DOHH2 (cell line): ENCODE measurements around the gene UMAD1.

Source experiments
- EZH2phosphoT487 ChIP-seq: fragments of 200-600 bp; sonication (generic); IDR thresholded peaks from 2 replicates; pipeline ENCODE4 v1.6.1; 2017; ENCODE audit warnings: borderline replicate concordance, mild to moderate bottlenecking, antibody characterized with exemption, low read length, moderate library complexity, mixed read lengths
- TF ChIP-seq, protein P1 (sequence below): fragments of 200-600 bp; sonication (generic); IDR thresholded peaks from one replicate; pipeline ENCODE4 v1.5.1; 2014; ENCODE audit warnings: antibody characterized with exemption, mild to moderate bottlenecking, low read depth, low read length; ENCODE audit not compliant: poor library complexity, severe bottlenecking

DNA sequence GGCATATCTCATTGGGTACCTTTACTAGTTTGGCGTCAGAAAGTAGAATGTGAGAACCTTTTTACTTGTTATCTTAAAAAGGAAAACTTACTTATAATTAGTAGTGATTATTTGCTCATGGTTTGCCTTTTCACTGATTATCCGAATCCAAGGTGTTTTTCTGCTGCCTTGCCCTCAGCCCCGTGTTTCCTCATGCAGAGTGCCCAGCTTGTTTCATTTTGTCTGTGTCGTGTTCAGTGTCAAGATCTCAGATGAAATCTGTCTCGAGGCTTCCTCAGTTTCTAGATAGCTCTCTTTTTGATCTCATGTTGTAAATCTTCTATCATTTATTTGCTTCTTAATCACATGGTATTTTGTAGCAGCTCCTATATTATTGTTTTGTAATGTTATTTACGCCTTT, 47.8 kb downstream of the UMAD1 start:
- TF ChIP-seq, protein P1, sequence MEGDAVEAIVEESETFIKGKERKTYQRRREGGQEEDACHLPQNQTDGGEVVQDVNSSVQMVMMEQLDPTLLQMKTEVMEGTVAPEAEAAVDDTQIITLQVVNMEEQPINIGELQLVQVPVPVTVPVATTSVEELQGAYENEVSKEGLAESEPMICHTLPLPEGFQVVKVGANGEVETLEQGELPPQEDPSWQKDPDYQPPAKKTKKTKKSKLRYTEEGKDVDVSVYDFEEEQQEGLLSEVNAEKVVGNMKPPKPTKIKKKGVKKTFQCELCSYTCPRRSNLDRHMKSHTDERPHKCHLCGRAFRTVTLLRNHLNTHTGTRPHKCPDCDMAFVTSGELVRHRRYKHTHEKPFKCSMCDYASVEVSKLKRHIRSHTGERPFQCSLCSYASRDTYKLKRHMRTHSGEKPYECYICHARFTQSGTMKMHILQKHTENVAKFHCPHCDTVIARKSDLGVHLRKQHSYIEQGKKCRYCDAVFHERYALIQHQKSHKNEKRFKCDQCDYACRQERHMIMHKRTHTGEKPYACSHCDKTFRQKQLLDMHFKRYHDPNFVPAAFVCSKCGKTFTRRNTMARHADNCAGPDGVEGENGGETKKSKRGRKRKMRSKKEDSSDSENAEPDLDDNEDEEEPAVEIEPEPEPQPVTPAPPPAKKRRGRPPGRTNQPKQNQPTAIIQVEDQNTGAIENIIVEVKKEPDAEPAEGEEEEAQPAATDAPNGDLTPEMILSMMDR: no peak
- no peak for TF ChIP-seq EZH2phosphoT487
